HCT116 (cell line): ENCODE results near the gene MUC22. TPM values are rescaled to one million over a fixed set of nuclear protein-coding genes. Genes with fewer than 3 reads are reported as not detected.

Experiments used
- ATAC-seq: fragments of 200-7000 bp; cut with Tn5 transposase; 2 replicates; pipeline ENCODE4 v1.9.1; 2020; ENCODE audit warnings: mild to moderate bottlenecking, moderate library complexity
- BruUV-seq: library from RNA; stranded (reverse); fragments of 400-500 nt; replicated peaks from 2 replicates; lab custom pipeline; 2021; lab: Mats Ljungman, UMichigan
- CTCF ChIA-PET: fragments of 300-600 bp; sonication (Branson Sonifier 250); formaldehyde crosslinking; loops from one replicate; lab custom pipeline; 2021; ENCODE audit warnings: antibody characterized with exemption; lab: Charles Lee
- POLR2A ChIA-PET: fragments of 300-600, 350-600 bp; sonication (Branson Sonifier 250); formaldehyde crosslinking; loops from one replicate; lab custom pipeline; 2021; ENCODE audit warnings: antibody characterized with exemption; lab: Charles Lee
- RAD21 ChIA-PET, 2 experiments: fragments of 300-600 bp; sonication (Branson Sonifier 250); formaldehyde crosslinking; loops; one replicate each; lab custom pipeline; 2023; ENCODE audit warnings: low total read pairs in 2 of 2; ENCODE audit not compliant: uncharacterized antibody in 2 of 2, unreplicated experiment in 2 of 2, low non-redundant PET in 1 of 2; lab: Charles Lee
- DNase-seq: peaks from one replicate; pipeline ENCODE4 v3.0.0-alpha.2; 2010; ENCODE audit warnings: low read depth, low spot score
- H2AFZ ChIP-seq: fragments of 200-600 bp; shearing (Covaris generic), sonication (generic); 2 replicates; pipeline ENCODE4 v1.6.1; 2017; ENCODE audit warnings: low read depth, mixed run types, mixed read lengths, antibody characterized with exemption, low read length; ENCODE audit not compliant: poor library complexity, severe bottlenecking
- H3K27ac ChIP-seq: 2 replicates; pipeline ENCODE4 v1.5.1; 2012; ENCODE audit warnings: low read depth, low read length
- H3K27me3 ChIP-seq: fragments of 200-600 bp; sonication (generic); 2 replicates; pipeline ENCODE4 v1.6.1; 2016; ENCODE audit warnings: mixed run types, low read length, mixed read lengths; ENCODE audit not compliant: insufficient read depth
- H3K36me3 ChIP-seq, 2 experiments: fragments of 200-500 bp in 1 of 2; fragments of 200-600 bp in 1 of 2; sonication (Bioruptor generic) in 1 of 2; sonication (generic) in 1 of 2; 2 replicates each; pipeline versions ENCODE4 v1.5.1 to v1.6.1; 2014 to 2016; ENCODE audit warnings: low read length in 2 of 2, inconsistent platforms in 1 of 2, mixed read lengths in 1 of 2, mixed run types in 1 of 2; ENCODE audit not compliant: insufficient read depth in 2 of 2, control insufficient read depth in 1 of 2
- H3K4me1 ChIP-seq, 2 experiments: fragments of 200-600 bp in 1 of 2; sonication (generic) in 1 of 2; 2 replicates each; pipeline versions ENCODE4 v1.5.1 to v1.6.1; 2012 to 2017; ENCODE audit warnings: low read length in 2 of 2, inconsistent platforms in 1 of 2, mild to moderate bottlenecking in 1 of 2, mixed read lengths in 1 of 2, mixed run types in 1 of 2, moderate library complexity in 1 of 2; ENCODE audit not compliant: insufficient read depth in 2 of 2, control insufficient read depth in 1 of 2
- H3K4me2 ChIP-seq: fragments of 200-600 bp; sonication (generic); 2 replicates; pipeline ENCODE4 v1.6.1; 2017; ENCODE audit warnings: mixed run types, low read length, mixed read lengths
- H3K4me3 ChIP-seq, 2 experiments: fragments of 200-600 bp in 1 of 2; sonication (generic) in 1 of 2; replicated peaks in 1 of 2; 2 replicates each; pipeline ENCODE4 v1.5.1; 2011 to 2016; ENCODE audit warnings: low read length in 2 of 2, control low read depth in 1 of 2, low read depth in 1 of 2, mild to moderate bottlenecking in 1 of 2, mixed read lengths in 1 of 2, mixed run types in 1 of 2
- H3K79me2 ChIP-seq: fragments of 200-600 bp; sonication (generic); 2 replicates; pipeline ENCODE4 v1.6.1; 2017; ENCODE audit warnings: mild to moderate bottlenecking, mixed run types, low read length, moderate library complexity, mixed read lengths; ENCODE audit not compliant: insufficient read depth
- H3K9ac ChIP-seq: fragments of 200-600 bp; sonication (generic); 2 replicates; pipeline ENCODE4 v1.6.1; 2016; ENCODE audit warnings: low read length, mixed read lengths
- H3K9me2 ChIP-seq: fragments of 200-600 bp; sonication (generic), shearing (Covaris generic); 2 replicates; pipeline ENCODE4 v1.6.1; 2017; ENCODE audit warnings: mixed run types, mild to moderate bottlenecking, moderate library complexity; ENCODE audit not compliant: insufficient read depth
- H3K9me3 ChIP-seq, 2 experiments: fragments of 200-500 bp in 1 of 2; fragments of 200-600 bp in 1 of 2; sonication (Bioruptor generic) in 1 of 2; sonication (generic) in 1 of 2; 2 replicates each; pipeline ENCODE4 v1.6.1; 2014 to 2017; ENCODE audit warnings: low read length in 2 of 2, mixed read lengths in 2 of 2, inconsistent platforms in 1 of 2, low read depth in 1 of 2, mild to moderate bottlenecking in 1 of 2, mixed run types in 1 of 2, moderate library complexity in 1 of 2; ENCODE audit not compliant: control insufficient read depth in 1 of 2, insufficient read depth in 1 of 2
- H4K20me1 ChIP-seq: fragments of 200-600 bp; sonication (generic), shearing (Covaris generic); 2 replicates; pipeline ENCODE4 v1.6.1; 2017; ENCODE audit warnings: mixed run types, mild to moderate bottlenecking, moderate library complexity; ENCODE audit not compliant: insufficient read depth
- CBX3 ChIP-seq: IDR thresholded peaks from 2 replicates; pipeline ENCODE4 v1.6.1; 2012; ENCODE audit warnings: low read depth
- EGR1 ChIP-seq: IDR thresholded peaks from 2 replicates; pipeline ENCODE4 v1.6.1; 2012; ENCODE audit warnings: low read depth
- ELF1 ChIP-seq: IDR thresholded peaks from 2 replicates; pipeline ENCODE4 v1.6.1; 2012; ENCODE audit warnings: low read depth, borderline replicate concordance
- EZH2phosphoT487 ChIP-seq: fragments of 200-600 bp; IDR thresholded peaks from 2 replicates; pipeline ENCODE4 v1.6.1; 2018; ENCODE audit warnings: antibody characterized with exemption, borderline replicate concordance
- FOSL1 ChIP-seq: IDR thresholded peaks from 2 replicates; pipeline ENCODE4 v1.6.1; 2012; ENCODE audit warnings: low read depth
- POLR2A ChIP-seq: IDR thresholded peaks from 2 replicates; pipeline ENCODE4 v1.7.0; 2011; ENCODE audit warnings: borderline replicate concordance; ENCODE audit not compliant: insufficient read depth, insufficient read length; ENCODE audit errors: extremely low read depth
- RAD21 ChIP-seq: IDR thresholded peaks from 2 replicates; pipeline ENCODE4 v1.6.1; 2012; ENCODE audit warnings: low read depth, mild to moderate bottlenecking
- SRF ChIP-seq: IDR thresholded peaks from 2 replicates; pipeline ENCODE4 v1.6.1; 2012; ENCODE audit warnings: low read depth
- YY1 ChIP-seq: IDR thresholded peaks from 2 replicates; pipeline ENCODE4 v1.6.1; 2011; ENCODE audit warnings: low read length, low read depth, moderate library complexity, mild to moderate bottlenecking; ENCODE audit not compliant: insufficient replicate concordance; ENCODE audit errors: extremely low read depth
- ZNF274 ChIP-seq: fragments of 200-500 bp; sonication (Bioruptor generic); IDR thresholded peaks from 2 replicates; pipeline ENCODE4 v1.6.1; 2014; ENCODE audit warnings: mild to moderate bottlenecking, low read depth, low read length, inconsistent platforms
- intact Hi-C: fragments of 100-400 bp; cut with micrococcal nuclease; formaldehyde crosslinking; loops from 2 replicates; pipeline ENCODE4 v1.10.0; 2022
- total RNA-seq: library from RNA; stranded (reverse); gene quantifications from one replicate; pipeline ENCODE4 v1.2.1, GENCODE V29; 2021; ENCODE audit not compliant: unreplicated experiment
- TF ChIP-seq, protein P1 (sequence below), 3 experiments: fragments of 200-600 bp in 1 of 3; sonication (generic) in 1 of 3; IDR thresholded peaks in 2 of 3; conservative IDR thresholded peaks in 1 of 3; 2 replicates each; pipeline ENCODE4 v1.5.1; 2012 to 2017; ENCODE audit warnings: low read depth in 2 of 3, low read length in 2 of 3, antibody characterized with exemption in 1 of 3, borderline replicate concordance in 1 of 3, control low read depth in 1 of 3, mild to moderate bottlenecking in 1 of 3, mixed read lengths in 1 of 3, mixed run types in 1 of 3, moderate library complexity in 1 of 3; ENCODE audit not compliant: insufficient read depth in 1 of 3
- TF ChIP-seq, protein P2 (sequence below): IDR thresholded peaks from 2 replicates; pipeline ENCODE4 v1.6.1; 2011; ENCODE audit warnings: mild to moderate bottlenecking, low read length, moderate library complexity; ENCODE audit not compliant: insufficient replicate concordance; ENCODE audit errors: extremely low read depth
- TF ChIP-seq, protein P3 (sequence below): IDR thresholded peaks from 2 replicates; pipeline ENCODE4 v1.6.1; 2012

MUC22 gene
- total RNA-seq, 1 experiment from 2014 or later, result not detected

DNA sequence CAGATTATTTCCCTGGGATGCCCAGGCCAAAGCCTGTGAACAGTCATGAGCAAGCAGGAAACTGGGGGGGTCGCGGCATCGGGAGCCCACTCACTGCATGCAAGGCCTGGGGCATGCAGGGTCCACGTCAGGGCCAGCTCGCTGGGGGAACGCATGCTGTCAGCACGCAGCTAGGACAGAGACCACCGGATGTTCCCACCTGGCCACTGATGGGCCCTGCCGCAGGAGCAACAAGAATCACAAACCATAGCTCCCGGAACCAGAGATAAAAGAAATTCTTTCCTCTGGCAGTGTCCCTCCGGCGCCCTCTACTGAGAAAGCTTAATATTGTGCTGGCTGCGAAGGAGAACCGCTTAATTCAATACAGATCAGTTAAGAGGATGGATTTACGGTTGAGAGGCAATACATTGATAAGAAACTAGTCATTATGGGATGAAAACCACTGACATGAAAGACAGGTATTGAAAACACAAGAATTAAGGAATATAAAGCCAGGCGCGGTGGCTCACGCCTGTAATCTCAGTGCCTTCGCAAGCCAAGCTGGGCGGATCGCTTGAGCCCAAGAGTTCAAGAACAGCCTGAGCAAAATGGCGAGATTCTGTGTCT, 69.5 kb downstream of the MUC22 start:
- H3K4me2 ChIP-seq, result peak overlapping the region; percentile 44
- TF ChIP-seq EGR1 (no peak), EZH2phosphoT487 (no peak), YY1 (no peak), CBX3 (no peak), RAD21 (peak; percentile 81), FOSL1 (no peak), SRF (no peak), POLR2A (no peak), ELF1 (no peak), ZNF274 (no peak)
- TF ChIP-seq, protein P1, sequence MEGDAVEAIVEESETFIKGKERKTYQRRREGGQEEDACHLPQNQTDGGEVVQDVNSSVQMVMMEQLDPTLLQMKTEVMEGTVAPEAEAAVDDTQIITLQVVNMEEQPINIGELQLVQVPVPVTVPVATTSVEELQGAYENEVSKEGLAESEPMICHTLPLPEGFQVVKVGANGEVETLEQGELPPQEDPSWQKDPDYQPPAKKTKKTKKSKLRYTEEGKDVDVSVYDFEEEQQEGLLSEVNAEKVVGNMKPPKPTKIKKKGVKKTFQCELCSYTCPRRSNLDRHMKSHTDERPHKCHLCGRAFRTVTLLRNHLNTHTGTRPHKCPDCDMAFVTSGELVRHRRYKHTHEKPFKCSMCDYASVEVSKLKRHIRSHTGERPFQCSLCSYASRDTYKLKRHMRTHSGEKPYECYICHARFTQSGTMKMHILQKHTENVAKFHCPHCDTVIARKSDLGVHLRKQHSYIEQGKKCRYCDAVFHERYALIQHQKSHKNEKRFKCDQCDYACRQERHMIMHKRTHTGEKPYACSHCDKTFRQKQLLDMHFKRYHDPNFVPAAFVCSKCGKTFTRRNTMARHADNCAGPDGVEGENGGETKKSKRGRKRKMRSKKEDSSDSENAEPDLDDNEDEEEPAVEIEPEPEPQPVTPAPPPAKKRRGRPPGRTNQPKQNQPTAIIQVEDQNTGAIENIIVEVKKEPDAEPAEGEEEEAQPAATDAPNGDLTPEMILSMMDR (IDR thresholded peaks at IDR 0.05 in 2 of 3, conservative IDR thresholded peaks at IDR 0.05 in 1 of 3; ENCODE audit: borderline replicate concordance in 1 of 3, insufficient read depth in 1 of 3, low read depth in 2 of 3, low read length in 2 of 3), result peak; percentile 79 to 90 (median 86)
- TF ChIP-seq, protein P2, sequence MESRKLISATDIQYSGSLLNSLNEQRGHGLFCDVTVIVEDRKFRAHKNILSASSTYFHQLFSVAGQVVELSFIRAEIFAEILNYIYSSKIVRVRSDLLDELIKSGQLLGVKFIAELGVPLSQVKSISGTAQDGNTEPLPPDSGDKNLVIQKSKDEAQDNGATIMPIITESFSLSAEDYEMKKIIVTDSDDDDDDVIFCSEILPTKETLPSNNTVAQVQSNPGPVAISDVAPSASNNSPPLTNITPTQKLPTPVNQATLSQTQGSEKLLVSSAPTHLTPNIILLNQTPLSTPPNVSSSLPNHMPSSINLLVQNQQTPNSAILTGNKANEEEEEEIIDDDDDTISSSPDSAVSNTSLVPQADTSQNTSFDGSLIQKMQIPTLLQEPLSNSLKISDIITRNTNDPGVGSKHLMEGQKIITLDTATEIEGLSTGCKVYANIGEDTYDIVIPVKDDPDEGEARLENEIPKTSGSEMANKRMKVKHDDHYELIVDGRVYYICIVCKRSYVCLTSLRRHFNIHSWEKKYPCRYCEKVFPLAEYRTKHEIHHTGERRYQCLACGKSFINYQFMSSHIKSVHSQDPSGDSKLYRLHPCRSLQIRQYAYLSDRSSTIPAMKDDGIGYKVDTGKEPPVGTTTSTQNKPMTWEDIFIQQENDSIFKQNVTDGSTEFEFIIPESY, result no peak
- TF ChIP-seq, protein P3, sequence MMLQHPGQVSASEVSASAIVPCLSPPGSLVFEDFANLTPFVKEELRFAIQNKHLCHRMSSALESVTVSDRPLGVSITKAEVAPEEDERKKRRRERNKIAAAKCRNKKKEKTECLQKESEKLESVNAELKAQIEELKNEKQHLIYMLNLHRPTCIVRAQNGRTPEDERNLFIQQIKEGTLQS, result no peak

More for the DNA sequence above, 69.5 kb downstream of the MUC22 start:
- peaks cover 0 to 18% of the 10 kb centered on the region in 2 experiments; a peak in 2 of 4 replicates for H3K4me1 ChIP-seq
- ATAC-seq, result peak; percentile 78
- CTCF ChIA-PET, result interaction anchor here (0.6 to 3.4 kb wide), 25 partner anchors 10 to 538 kb away, joined by 3 to 66 read pairs (median 4); partner anchors contain the start of genes PSORS1C1 and VARS2
- no peaks in the 10 kb centered on the region for H3K9me3 ChIP-seq
- no peaks in the 10 kb centered on the region for H3K27me3 ChIP-seq
- DNase-seq, result peak; percentile 38
- RAD21 ChIA-PET, result interaction anchor here (0.6 to 1.2 kb wide), 7 partner anchors 9 to 252 kb away, joined by 3 to 8 read pairs (median 5); partner anchors contain the start of genes PSORS1C1 (in 1 of the 2) and VARS2 (in 1 of the 2)
- H2AFZ ChIP-seq, result peak overlapping the region; percentile 84
- H3K79me2 ChIP-seq, result no peaks in the 10 kb centered on the region
- H3K4me3 ChIP-seq, result no peak overlapping the region
- POLR2A ChIA-PET, result interaction anchor here (0.9 to 1.5 kb wide), 5 partner anchors 9 to 264 kb away, joined by 3 to 8 read pairs (median 3); partner anchors contain the start of gene GTF2H4
- H3K9ac ChIP-seq, result no peak overlapping the region
- no peaks in the 10 kb centered on the region for H4K20me1 ChIP-seq
- intact Hi-C loops, result loop anchor here (1.0 to 10.0 kb wide), 3 partner anchors 164 to 597 kb away; partner anchors contain the start of genes FLOT1 and IER3
- BruUV-seq, result no TSS peak
- H3K9me2 ChIP-seq, result no peaks in the 10 kb centered on the region
- H3K27ac ChIP-seq, result no peak overlapping the region
- no peaks in the 10 kb centered on the region for H3K36me3 ChIP-seq
